Stimulated activated CD8-positive, alpha-beta memory T cell treated with anti-CD3 and anti-CD28 coated beads, Interleukin-15, amount 100 ng/mL, for 4 hours (primary cell): ENCODE data around the gene MAP1LC3B2.

Experiments used
- DNase-seq, 2 donors: peaks; one replicate each; pipeline ENCODE4 v3.0.0-alpha.2; 2020; ENCODE audit warnings: low read depth in 2 of 2

The MAP1LC3B2 gene

DNA sequence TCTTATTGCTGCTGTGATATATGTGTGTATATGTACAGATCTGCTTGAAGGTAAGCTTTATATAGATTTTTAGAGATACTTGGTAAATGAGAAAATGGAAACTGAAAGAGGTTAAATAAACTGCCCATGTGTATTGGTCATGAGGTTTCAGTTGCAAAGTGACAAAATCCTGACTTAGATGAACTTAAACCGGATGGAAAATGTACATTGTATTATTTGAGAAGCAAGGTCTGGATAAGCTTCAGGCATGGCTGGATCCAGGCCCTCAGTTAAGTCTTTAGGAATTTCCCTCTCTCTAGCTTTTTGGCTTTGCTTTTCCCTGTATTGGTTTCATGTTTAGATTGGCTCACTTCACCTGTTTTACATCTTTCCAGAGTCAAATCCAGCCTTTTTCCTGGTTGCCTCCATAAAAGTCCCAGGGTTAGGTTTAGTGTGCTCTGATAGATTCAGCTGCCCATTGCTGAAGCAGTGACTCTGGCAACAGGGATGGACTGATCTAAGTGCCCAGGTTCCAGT, 21.0 kb upstream of the MAP1LC3B2 start:
- DNase-seq: no peak

GRCh38 chr12:116538682-116539305, 20.4 kb upstream of the MAP1LC3B2 start:
- DNase-seq: no peak

GRCh38 chr12:116539361-116539771, 19.8 kb upstream of the MAP1LC3B2 start:
- DNase-seq: no peak

- DNase-seq: no peak
These were observed 19.2 kb upstream of the MAP1LC3B2 start for GRCh38 chr12:116539905-116540482.

- DNase-seq: no peak
These were observed 18.5 kb upstream of the MAP1LC3B2 start for GRCh38 chr12:116540622-116541152.

GRCh38 chr12:116541547-116542344, 17.4 kb upstream of the MAP1LC3B2 start:
- no peak for DNase-seq

DNA sequence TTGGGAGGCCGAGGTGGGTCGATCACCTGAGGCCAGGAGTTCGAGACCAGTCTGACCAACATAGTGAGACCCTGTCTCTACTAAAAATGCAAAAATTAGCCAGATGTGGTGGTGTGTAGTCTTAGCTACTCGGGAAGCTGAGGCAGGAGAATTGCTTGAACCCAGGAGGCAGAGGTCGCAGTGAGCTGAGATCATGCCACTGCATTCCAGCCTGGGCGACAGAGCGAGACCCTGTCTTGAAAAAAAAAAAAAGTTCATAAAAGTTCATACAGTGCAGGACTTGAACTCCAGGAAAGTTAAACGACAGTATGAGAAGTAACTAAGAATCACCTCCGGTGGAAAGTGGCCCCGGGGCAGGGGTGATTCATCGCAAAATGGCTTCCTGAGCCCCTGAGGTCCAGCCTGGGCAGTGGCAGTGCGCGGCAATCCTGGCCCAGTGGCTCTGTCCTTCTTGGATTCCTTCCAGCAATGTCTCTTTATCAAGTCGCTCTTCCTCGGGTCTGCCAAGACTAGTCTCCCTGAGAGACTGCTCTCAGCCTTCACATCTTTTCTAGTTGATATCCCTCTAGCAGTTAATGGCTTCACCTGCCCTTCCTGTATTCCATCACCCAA, 16.7 kb upstream of the MAP1LC3B2 start:
- DNase-seq: no peak

DNA sequence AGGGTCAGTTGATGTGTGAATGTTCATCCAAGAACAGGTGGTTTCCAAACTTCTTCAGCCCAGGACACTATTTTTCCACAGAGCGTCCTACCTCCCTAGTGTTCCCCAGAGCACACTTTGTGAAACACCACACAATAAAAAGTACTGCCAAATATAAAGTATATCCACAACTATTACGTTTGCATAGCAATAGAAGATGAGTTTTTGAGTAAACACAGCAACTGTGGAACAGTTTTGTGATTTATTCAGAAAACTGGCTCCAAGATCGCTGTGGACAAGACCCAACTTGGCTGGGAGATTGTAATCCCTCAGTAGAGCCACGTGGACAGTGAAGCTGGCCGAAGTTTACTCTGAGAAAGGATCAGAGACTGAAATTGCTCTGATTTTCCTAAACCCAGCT, 14.5 kb upstream of the MAP1LC3B2 start:
- no peak for DNase-seq

- DNase-seq: no peak
These were observed 14.0 kb upstream of the MAP1LC3B2 start for GRCh38 chr12:116545144-116545543.

DNA sequence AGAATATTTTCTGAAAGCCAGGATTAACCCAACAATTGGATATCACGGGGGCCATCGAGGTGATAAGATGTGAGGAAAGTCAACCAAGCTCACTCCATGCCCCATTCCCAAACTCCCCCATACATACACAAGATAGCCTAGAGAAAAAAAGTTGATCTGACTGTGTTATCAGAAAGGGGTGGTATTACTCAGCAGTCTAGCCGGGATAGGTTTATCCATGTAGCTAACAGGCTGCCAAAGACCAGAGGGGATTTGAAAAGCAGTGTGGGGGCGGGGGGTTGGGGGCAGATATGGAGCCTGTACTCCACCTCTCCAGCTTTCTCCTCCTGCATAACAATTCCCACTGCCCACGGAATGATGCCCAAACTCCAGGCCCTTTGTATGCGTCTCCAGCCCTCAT, 13.2 kb upstream of the MAP1LC3B2 start:
- DNase-seq: no peak

DNA sequence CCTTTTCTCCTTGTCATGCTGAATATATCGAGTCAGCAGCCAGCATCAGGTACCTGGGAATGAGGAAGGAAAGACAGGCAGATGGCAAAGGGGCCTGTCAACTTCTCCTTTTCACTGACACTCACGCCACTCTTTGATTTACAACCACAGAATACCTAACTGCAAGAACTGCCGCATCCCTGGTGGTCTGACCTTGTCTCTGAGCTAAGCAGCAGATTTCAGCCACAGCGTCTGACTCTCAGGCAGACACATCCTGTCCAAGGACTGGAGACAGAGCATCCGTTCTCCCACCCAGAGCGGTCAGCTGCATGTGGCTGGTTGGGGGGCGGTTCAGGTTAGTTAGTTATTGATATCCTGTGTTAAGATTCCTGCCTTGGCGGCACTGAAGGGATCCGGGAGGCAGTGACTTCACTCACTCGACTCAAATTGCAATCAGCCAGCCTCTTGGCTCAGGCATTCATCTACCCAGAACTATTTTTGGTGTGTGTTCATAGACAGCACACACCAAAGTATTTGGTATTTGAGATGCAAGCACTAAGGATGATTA, 11.2 kb upstream of the MAP1LC3B2 start:
- DNase-seq: no peak

DNA sequence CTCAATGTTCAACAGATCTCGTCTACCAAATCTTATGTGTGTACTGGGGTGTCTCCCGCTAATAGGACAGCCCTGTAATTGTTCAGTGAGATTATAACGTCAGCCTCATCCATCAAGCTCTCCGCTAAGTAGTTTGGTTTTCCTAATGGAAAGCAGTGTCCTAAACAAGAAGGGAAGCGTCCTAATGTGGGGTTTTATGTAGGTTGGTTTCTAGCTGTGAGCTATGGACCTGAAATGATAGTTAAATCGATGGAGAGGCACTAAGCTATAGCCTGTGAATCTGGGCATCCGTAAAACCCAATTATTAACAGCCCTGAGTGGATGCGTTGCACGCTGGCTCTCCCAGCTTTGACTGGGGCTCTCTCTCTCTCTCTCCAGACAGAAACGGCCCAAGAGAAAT, 9.2 kb upstream of the MAP1LC3B2 start:
- DNase-seq: no peak

GRCh38 chr12:116551151-116551550, 8.0 kb upstream of the MAP1LC3B2 start:
- DNase-seq: no peak

GRCh38 chr12:116551619-116551951, 7.6 kb upstream of the MAP1LC3B2 start:
- no peak for DNase-seq

DNA sequence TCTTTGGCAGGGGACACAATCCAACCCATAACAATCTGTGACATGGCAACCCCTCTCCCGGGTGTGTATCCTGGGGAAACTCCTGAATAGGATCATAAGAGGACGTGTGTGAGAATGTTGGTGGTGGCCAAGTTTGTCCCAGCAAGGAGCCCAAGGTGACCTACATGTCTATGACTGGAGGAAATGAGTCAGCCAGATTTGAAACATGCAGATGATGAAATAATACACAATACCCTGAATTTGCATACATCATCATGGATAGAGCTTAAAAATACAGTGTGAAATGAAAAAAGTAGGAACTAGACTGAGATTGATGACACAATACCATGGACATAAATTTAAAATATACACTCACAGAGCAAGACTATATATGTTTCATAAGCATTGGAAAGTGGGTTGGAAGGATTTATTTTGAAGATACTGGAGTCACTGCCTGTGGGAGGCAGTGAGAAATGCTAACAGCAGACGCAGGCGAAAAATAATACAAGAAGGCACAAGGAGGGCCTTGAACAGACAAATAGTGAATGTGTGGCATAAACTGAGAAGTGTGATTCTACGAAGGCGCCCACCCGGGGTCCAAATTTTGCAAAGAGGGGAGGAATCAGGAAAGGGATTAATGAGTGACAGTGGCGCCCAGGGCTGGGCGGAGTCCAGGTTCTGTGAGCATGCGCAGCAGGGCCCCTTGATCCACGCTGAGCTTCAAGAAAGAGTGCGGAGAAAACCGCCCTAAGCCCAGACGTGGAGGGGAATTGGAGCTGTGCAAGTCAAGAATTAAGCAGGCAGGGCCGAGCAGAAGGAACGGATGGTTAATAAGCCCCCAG, 7.0 kb upstream of the MAP1LC3B2 start:
- no peak for DNase-seq

DNA sequence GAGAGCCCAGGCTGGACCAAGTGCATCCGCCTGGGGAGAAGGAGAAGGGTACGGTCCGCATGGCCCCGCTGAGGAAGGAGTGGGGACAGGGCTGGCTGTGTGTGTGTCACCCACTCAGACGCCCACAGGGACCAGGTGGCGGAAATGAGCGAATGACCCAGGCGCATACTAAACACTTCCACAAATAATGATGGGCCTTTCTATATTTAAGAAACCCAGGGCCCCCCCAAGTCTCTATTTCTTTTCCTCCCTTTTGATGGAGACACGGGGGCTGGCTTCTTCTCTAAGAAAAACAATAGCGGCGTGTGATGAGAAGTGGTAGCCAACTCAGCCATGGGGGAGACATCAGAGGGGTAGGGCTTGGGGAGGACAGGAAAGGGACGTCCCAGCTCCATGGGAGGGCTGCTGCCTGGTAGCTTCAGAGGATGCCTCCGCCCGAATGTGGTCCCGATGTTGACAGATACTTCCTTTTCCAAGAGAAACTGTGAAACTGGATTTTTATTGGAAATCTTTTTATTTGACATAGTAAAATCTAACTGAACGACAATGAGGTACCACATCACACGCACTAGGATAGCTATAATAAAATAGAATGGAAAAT, 6.3 kb upstream of the MAP1LC3B2 start:
- DNase-seq: no peak

- DNase-seq: no peak
These were observed 2.7 kb upstream of the MAP1LC3B2 start for GRCh38 chr12:116556356-116556952.

- no peak for DNase-seq
These were observed 2.0 kb upstream of the MAP1LC3B2 start for GRCh38 chr12:116556964-116557698.

- DNase-seq: no peak
These were observed 660 bp upstream of the MAP1LC3B2 start for GRCh38 chr12:116558280-116559161.
